NCI-H69 (cell line): ENCODE data around the gene CDH4.

ENCODE experiments used
- DNase-seq: peaks from one replicate; lab custom pipeline; 2025; lab: John Stamatoyannopoulos, UW

CDH4 gene

GRCh38 chr20:61284752-61285151 is 32.7 kb downstream of the CDH4 start:
- DNase-seq: no peak

DNA sequence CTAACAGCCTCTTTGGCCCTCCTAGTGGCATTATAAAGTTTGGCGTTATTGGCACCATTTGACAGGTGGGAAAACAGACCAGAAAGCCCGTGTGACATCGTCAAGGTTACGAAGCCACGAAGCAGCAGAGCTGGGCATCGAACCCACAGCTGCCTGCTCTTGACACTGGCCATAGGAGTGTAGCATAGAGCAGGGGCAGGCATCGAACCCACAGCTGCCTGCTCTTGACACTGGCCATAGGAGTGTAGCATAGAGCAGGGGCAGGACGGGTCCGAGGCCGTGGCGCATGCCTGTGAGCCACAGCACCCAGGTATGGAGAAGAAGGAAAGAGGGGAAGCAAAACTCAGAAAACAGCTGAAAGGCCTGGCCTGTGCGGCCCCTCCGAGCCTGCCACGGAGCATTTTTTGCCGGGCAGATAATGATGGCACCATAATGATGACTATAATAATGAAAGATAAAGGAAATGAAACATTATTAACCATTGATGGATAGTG is 33.1 kb downstream of the CDH4 start:
- no peak for DNase-seq

- no peak for DNase-seq
Observed at GRCh38 chr20:61285691-61286090, 33.6 kb downstream of the CDH4 start.

- no peak for DNase-seq
Observed at GRCh38 chr20:61287583-61288275, 35.7 kb downstream of the CDH4 start.

DNA sequence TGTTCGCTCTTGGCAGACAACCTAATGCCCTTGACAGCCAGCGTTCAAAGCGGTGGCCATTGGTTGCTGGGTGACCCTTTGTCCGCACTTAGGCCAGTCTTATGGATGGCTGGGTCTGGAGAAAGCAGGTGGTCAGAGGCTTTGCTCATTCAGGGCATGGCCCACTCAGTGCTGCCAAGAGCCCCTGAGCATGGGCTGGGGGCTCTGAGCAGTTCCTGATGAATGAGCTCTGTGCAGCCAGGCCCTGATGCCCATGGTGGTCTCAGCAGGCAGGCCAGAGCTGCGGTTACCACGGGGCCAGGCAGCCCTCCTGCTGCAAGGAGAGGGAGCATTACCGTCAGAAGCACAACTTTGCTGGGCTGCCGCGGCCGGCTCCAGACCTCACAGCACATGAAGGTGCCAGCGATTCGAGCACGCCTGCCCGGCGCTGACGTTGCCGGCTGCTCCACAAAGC is 36.3 kb downstream of the CDH4 start:
- no peak for DNase-seq

DNA sequence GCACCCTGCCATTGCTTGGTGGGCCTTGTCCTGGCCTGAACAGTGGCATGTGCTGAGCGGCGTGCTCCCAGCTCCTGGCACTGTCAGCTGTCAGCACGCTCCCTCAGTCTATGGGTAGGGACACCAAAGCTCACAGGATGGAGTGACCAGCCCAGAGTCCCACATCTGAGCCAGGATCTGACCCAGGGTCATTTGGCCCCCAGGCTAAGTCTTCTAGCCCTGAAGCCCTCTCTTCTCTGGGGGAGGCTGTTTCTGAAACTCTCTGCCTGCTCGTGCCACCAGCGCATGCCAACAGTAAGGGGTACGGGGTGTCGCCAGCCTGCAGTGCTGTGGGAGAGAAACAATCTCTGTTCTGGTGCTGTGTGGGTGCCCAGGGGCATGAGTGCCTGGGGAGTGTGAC is 37.1 kb downstream of the CDH4 start:
- DNase-seq: no peak

DNA sequence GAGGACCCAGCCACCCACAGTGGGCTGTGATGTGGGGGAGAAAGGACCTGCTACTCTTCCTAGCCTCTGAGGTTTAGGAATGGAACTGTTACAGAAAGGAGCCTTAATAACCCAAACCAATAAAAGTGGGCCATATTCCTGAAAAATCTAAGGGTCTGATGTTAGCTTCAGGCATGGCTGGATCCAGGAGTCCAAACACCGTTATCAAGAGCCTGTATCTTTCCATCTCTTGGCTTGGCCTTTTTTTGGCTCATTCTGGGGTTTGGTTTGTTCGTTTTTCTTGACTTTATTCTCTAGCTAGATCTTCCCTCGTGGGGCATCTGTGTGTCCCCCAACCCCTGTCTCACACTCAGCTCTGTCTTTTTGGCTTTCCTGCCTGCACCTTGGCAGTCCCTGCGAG is 38.7 kb downstream of the CDH4 start:
- DNase-seq: no peak

GRCh38 chr20:61291166-61291829 is 39.2 kb downstream of the CDH4 start:
- DNase-seq: no peak

- DNase-seq: no peak
Observed at GRCh38 chr20:61292391-61292790, 40.3 kb downstream of the CDH4 start.

- no peak for DNase-seq
Observed at GRCh38 chr20:61292821-61293612, 41.0 kb downstream of the CDH4 start.

GRCh38 chr20:61293951-61294350 is 41.9 kb downstream of the CDH4 start:
- no peak for DNase-seq

- DNase-seq: no peak
Observed at GRCh38 chr20:61295249-61295648, 43.2 kb downstream of the CDH4 start.

DNA sequence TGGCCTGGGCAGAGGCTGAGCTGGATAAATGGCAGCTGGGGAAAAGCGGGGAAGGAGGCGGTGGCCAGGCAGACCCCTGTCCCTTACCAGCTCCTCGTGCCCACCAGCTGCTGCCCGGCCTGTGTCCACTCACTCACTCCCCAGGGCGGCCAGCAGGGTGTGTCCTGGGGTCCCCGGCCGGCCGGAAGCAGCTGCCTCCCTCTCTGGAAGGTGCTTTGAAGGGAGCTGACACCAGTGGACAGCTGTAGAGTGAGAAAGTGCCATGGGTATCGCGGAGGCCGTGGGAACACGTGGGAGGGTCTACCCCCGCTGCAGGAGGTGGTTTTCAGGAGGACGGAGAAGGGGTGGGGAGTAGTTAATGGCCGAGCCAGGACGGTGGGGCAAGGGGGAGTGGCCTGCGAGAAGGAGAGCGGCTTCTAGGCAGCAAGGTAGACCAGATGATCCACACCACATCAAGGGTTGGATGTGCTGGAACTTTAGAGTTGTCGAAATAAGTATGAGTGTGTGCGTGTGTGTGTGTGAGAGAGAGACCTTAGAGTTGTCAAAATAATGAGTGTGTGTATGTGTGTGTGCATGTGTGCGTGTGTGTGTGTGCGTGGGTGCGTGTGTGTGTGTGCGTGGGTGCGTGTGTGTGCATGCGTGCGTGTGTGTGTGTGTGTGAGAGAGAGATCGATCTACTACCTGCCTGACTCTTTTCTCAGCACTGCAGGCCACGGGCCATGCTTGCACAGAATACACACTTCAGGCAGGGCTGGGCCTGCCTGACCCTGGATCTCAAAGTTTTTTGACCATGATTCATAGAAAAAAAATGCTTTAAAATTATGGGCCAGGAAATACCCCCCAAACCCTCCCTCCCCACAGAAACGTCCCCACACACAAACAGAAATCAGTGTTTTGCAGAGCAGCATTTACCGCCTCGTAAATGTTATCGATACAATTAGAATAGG is 43.9 kb downstream of the CDH4 start:
- DNase-seq: no peak

DNA sequence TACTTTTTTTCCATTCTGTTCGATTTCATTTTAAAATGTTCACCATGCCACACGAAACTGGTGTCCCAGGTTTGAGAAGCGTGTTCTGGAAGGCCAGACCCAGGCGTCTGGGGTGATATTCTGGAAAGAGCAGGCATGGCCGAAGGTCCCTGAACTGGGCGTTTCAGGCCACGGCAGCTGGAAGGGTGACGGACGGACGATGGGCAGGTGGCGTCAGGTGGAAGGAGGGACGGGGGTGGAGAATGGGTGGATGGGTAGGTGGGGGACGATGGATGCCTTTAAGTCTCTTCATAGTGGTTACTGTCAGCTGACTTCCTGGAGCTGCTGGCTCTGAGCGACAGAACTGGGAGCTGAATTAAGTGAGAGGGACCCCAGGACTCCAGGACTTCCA is 44.6 kb downstream of the CDH4 start:
- DNase-seq: no peak

DNA sequence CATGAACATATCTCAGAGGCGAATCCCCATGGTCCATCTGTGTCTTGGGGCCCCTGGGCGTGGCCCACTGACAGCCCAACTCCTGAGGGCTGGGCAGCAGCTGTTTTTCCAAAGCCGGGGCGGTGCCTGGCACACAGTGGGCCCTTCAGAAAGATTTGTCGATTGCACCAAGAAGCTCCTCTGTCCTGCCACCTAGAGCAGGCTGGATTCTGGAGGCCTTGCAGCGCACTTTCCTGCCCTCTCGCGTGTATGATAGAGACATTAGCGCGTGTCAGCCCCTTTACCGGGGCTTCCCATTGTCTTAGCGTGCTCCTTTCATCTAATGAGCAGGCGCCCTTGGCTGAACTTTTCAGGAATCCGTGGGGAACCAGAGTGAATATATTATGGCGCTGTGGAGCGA is 45.4 kb downstream of the CDH4 start:
- no peak for DNase-seq

DNA sequence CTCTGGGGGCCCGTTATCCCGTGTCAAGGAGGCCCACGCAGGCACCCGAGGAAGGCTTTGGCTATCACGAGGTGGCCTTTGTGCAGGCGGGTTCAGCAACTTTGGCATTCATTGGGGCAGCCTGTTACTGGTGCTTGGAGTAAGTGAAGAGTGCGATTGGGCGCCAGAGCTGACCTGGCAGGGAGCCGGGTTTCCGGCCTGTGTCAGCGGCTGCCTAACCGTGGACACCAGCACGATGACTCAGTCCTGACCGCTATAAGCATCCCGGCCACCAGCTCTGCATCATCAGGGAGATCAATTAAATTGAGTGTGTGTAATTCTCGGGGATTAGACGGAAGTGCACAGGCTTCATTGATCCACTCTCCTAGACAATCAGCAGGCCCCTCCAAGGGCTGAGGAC is 45.9 kb downstream of the CDH4 start:
- DNase-seq: no peak

GRCh38 chr20:61298661-61299060 is 46.6 kb downstream of the CDH4 start:
- DNase-seq: no peak

DNA sequence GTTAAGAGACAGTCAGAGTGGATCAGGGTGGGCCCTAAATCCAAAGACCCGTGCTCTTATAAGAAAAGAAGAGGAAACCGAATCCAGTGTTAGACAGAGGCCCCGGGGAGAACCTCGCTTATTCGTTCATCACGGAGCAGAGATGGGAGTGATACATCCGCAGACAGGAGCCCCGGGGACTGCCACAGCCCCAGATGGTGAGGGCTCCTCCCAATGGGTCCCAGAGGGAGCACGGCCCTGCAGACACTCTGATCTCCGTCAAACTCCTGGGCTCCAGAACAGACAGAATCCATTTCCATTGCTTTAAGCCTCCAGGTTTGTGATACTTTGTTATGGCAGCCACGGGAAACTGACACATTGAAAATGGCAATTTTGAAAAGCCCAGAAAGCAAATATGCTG is 47.0 kb downstream of the CDH4 start:
- DNase-seq: no peak

DNA sequence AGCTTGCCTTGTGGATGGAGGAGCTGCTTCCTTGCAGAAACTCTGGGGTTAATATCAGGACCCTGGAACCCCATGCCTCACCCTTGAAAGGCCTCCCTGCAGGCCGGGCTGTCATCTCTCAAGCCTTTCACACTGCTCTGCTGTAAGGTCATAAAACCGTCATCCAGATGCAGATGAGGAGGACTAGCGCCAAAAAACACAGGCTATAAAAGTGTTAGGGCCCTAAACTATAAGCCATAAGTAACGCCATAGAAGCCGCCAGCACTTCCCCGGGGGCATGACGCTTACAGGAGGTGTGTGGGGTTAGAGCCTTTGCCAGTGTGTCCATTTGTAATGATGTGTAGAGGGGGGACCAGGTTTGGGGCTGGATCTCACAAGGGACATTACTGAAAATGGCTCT is 47.6 kb downstream of the CDH4 start:
- no peak for DNase-seq

DNA sequence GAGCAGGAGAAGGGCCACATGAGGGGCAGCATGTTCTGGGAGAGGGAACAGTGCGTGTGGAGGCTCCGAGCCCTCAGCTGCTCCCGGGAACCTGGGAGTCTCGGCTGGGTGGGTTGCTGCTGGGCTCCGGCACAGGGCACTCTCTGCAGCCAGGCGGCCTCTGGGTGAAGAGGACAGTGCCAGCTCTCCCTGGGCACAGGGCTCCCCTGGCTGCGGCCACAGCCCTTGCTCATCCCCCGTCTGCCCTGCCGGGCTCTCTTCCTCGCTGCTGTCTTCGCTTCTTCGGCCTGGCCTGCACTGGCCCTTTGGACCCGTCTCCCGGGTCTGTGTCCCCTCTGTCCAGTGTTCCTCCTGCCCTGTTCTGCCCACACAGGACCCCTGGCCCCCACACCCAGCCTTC is 48.2 kb downstream of the CDH4 start:
- DNase-seq: no peak

DNA sequence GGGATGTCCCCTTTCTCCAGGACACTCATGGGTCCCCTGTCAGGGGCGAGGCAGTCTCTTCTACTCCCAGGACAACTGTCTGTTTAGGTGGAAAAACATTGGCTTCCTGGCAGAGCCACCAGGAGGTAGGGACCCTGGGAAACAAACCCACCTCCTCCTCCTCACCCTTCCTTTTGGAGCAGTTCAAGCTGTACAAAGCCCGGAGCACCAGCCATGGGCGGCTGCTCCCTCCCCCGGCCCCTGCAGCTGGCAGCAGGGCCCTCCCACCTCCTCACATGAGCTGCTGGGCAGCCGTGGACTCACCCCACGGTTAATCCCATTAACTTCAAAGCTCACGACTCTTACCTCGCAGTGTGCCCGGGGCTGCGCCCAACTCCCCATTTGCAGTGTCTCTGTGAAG is 48.6 kb downstream of the CDH4 start:
- no peak for DNase-seq
